ENCODE measurements around the gene HMGN3. TPM values are rescaled to one million over a fixed set of nuclear protein-coding genes. Genes with fewer than 3 reads are reported as not detected.

HMGN3 gene
- polyA plus RNA-seq, 1 donor from 2014 or later: 121 TPM

- no peaks in the 10 kb centered on the region for H3F3A ChIP-seq (ENCODE audit: insufficient read depth, low read length, poor library complexity, severe bottlenecking)
- no peaks in the 10 kb centered on the region for H3K79me2 ChIP-seq (replicated peaks; ENCODE audit: insufficient read depth, low read length)
- no peaks in the 10 kb centered on the region for H3K36me3 ChIP-seq (ENCODE audit: insufficient read depth, low read length)
- no peak overlapping the region for H3K4me2 ChIP-seq (ENCODE audit: low read length)
- no peaks in the 10 kb centered on the region for H3K9me2 ChIP-seq (ENCODE audit: insufficient read depth, low read length)
- no peak overlapping the region for H3K9ac ChIP-seq (ENCODE audit: low read length)
- H3K9me3 ChIP-seq (ENCODE audit: low read length): no peaks in the 10 kb centered on the region
- no peak overlapping the region for H2AFZ ChIP-seq (ENCODE audit: low read depth, low read length)
- no peaks in the 10 kb centered on the region for H4K20me1 ChIP-seq (ENCODE audit: insufficient read depth)
- no peaks in the 10 kb centered on the region for H3K27me3 ChIP-seq (ENCODE audit: insufficient read depth, low read depth, low read length)
- no peak overlapping the region for H3K4me3 ChIP-seq (ENCODE audit: low read length)
- no peak overlapping the region for H3K27ac ChIP-seq (ENCODE audit: low read length)
- TF ChIP-seq RAD21 (conservative IDR thresholded peaks at IDR 0.05) (no peak), CTCF (IDR thresholded peaks at IDR 0.05; ENCODE audit: poor library complexity, severe bottlenecking) (no peak), MXI1 (conservative IDR thresholded peaks at IDR 0.05; ENCODE audit: poor library complexity, severe bottlenecking) (no peak), TAF1 (IDR thresholded peaks at IDR 0.05; ENCODE audit: low read depth) (no peak), POLR2AphosphoS5 (IDR thresholded peaks at IDR 0.05) (no peak), REST (IDR thresholded peaks at IDR 0.05; ENCODE audit: borderline replicate concordance) (no peak), SMC3 (conservative IDR thresholded peaks at IDR 0.05; ENCODE audit: poor library complexity) (no peak), EP300 (conservative IDR thresholded peaks at IDR 0.05; ENCODE audit: poor library complexity, severe bottlenecking) (no peak), EZH2 (IDR thresholded peaks at IDR 0.05; ENCODE audit: borderline replicate concordance, insufficient read depth, low read length, poor library complexity, severe bottlenecking) (no peak)
Measured at GRCh38 chr6:79188107-79188506, 46.4 kb downstream of the HMGN3 start.

- Histone ChIP-seq H2AFZ (ENCODE audit: low read depth, low read length) (no peak overlapping the region), H3K27ac (ENCODE audit: low read length) (no peak overlapping the region), H3K9me3 (ENCODE audit: low read length) (no peaks in the 10 kb centered on the region), H4K20me1 (ENCODE audit: insufficient read depth) (no peaks in the 10 kb centered on the region), H3K79me2 (replicated peaks; ENCODE audit: insufficient read depth, low read length) (no peaks in the 10 kb centered on the region), H3K27me3 (ENCODE audit: insufficient read depth, low read depth, low read length) (no peaks in the 10 kb centered on the region), H3K36me3 (ENCODE audit: insufficient read depth, low read length) (no peaks in the 10 kb centered on the region), H3K9me2 (ENCODE audit: insufficient read depth, low read length) (no peaks in the 10 kb centered on the region), H3K4me2 (ENCODE audit: low read length) (no peak overlapping the region), H3F3A (ENCODE audit: insufficient read depth, low read length, poor library complexity, severe bottlenecking) (no peaks in the 10 kb centered on the region), H3K9ac (ENCODE audit: low read length) (no peak overlapping the region), H3K4me3 (ENCODE audit: low read length) (no peak overlapping the region)
- TF ChIP-seq CTCF (IDR thresholded peaks at IDR 0.05; ENCODE audit: poor library complexity, severe bottlenecking): no peak
Measured at GRCh38 chr6:79186564-79186963, 47.9 kb downstream of the HMGN3 start.
